Embryonic facial prominence (tissue), 1 donor: Measurements from ENCODE around the gene ATF7IP2.
"Not testable (repeated sequence)": the region's sequence is repeated elsewhere in the genome, so short reads cannot be mapped to it uniquely, and the experiment has no call there.

Experiments
- DNase-seq: peaks from one replicate; pipeline ENCODE4 v3.0.0-alpha.2; 2016; ENCODE audit errors: extremely low spot score

Gene ATF7IP2

DNA sequence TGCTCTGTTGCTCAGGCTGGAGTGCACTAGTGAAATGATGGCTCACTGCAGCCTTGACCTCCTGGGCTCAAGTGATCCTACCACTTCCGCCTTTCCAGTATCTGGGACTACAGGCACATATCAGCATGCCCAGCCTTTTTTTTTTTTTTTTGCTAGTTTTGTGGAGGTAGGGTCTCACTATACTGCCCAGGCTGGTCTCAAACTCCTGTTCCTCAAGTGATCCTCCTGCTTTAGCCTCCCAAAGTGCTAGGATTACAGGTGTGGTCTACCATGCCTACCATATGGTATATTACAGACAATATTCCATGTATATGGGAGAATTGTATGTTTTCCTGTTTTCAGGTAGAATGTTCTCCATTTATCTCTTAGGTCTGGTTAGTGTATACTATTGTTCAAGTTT lies 12.3 kb upstream of the ATF7IP2 start:
- DNase-seq, result no peak

DNA sequence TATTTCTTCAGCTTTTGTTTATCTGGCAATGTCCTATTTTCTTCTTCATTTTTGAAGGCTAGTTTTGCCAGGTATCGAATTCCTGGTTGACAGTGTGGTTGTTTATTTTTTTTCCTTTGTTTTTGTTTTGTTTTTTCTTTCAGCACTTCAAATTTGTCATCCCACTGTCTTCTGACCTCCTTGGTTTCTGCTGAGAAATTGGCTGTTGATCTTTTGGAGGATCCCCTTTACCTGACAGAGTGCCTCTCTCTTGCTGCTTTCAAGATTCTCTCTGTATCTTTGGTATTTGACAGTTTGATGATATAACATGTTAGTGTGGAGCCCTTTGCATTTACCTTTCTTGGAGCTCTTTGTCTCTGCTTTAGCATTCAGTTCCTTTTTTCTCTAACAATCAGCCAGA lies 9.6 kb upstream of the ATF7IP2 start:
- no peak for DNase-seq

GRCh38 chr16:10383626-10384025 lies 2.2 kb upstream of the ATF7IP2 start:
- DNase-seq, result no peak

DNA sequence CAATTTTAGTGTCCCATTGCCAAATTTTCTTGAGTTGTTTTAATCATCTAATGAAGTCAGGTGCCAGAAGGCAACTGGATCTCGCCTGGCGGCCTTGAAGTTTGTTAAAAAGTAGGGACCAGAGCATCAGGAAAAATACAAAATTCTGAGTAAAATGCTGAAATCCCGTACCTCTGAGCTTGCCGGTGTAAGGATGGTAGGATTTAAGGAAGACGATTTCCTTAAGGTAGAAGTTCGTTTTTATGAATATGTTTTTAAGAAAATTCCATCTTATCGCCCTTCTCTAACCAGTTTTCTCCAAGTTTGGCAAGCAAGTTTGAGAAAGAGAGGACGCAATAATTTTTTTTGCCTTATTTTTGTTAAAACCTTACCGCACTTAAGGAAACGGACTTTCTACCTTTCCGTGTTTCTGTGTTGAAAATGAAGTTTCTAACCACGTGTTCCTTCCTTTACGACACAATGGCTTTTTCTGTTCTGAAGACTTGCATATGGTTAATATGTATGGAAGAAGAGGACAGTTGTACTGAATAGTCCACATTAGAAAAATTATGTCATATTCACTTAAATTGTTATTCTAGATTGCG lies 748 bp downstream of the ATF7IP2 start:
- no peak for DNase-seq

GRCh38 chr16:10387188-10387617 lies 1.3 kb downstream of the ATF7IP2 start:
- DNase-seq, result no peak

DNA sequence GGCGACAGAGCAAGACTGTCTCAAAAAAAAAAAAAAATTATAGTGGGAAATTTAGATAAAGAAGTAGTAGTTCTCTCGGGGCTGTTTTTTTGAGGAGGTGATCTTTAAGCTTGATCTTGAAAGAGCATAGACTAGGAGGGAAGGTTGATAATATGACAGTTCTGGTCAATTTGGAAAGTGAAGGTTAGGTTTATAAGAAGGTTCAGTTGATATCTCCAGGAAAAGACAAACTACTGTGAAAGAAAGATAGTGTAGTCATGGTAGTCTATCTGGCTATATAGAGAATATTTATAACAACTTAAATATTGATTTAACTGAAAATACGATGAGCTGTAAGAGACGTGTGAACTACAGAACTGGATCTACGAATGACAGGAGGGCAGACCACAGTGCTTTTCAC lies 3.1 kb downstream of the ATF7IP2 start:
- DNase-seq, result no peak

GRCh38 chr16:10390330-10390729 lies 4.5 kb downstream of the ATF7IP2 start:
- DNase-seq, result no peak

DNA sequence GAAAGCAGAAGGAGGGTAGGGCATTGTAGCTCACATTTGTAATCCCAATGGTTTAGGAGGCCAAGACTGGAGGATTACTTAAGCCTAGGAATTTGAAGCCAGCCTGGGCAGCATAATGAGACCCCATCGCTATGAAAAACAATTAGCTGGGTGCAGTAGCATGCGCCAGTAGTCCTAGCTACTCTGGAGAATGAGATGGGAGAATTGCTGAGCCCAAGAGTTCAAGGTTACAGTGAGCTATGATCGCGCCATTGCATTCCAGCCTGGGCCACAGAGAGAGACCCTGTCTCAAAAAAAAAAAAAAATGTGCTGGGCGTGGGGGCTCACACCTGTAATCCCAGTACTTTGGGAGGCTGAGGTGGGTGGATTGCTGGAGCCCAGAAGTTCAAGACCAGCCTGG lies 5.0 kb downstream of the ATF7IP2 start:
- no peak for DNase-seq

GRCh38 chr16:10391339-10391738 lies 5.5 kb downstream of the ATF7IP2 start:
- no peak for DNase-seq

DNA sequence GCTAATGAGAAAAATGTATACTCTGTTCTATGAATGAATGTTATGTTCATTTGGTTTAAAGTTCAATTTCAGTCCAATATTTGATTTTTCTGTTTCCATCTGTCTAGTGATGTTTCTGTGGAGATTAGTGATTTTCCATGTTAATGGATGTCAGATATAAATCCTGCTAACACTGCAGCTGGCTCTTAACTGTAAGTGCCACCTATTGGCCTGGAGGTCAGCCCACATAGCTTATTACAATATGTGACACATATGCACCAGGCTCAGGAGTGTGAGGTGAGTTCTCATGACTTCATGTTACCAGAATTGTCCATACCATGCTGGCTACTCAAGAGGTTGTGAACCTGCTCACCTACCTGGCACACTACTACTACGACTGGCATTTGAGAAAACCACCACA lies 17.1 kb downstream of the ATF7IP2 start:
- DNase-seq, result no peak

- DNase-seq, result no peak
Observed at GRCh38 chr16:10405386-10405939, 19.6 kb downstream of the ATF7IP2 start.

- no peak for DNase-seq
Observed at GRCh38 chr16:10408824-10409381, 23.0 kb downstream of the ATF7IP2 start.

DNA sequence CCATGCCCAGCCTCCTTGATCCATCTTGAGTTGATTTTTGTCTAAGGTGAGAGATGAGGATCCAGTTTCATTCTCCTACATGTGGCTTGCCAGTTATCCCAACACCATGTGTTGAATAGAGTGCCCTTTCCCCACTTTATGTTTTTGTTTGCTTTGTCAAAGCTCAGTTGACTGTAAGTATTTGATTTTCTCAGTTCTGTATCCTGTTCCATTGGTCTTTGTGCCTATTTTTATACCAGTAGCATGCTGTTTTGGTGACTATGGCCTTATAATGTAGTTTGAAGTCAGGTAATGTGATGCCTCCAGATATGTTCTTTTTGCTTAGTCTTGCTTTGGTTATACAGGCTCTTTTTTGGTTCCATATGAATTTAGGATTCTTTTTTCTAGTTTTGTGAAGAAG lies 23.9 kb downstream of the ATF7IP2 start:
- not testable (repeated sequence) for DNase-seq

GRCh38 chr16:10410469-10410868 lies 24.6 kb downstream of the ATF7IP2 start:
- DNase-seq, result no peak

DNA sequence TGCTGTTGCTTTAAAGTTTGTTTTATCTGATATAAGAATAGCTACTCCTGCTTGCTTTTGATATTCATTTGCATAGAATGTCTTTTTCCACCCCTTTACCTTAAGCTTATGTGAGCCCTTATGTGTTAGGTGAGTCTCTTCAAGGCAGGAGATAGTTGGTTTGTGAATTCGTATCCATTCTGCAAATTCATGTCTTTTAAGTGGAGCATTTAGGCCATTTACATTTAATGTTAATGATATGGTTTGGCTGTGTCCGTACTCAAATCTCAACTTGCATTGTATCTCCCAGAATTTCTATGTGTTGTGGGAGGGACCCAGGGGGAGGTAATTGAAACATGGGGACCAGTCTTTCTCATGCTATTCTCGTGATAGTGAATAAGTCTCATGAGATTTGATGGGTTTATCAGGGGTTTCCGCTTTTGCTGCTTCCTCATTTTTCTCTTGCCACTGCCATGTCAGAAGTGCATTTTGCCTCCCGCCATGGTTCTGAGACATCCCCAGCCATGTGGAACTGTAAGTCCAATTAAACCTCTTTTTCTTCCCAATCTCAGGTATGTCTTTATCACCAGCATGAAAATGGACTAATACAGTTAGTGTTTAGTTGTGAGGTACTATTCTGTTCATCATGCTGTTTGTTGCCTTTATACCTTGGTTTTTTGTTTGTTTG lies 27.2 kb downstream of the ATF7IP2 start:
- no peak for DNase-seq

GRCh38 chr16:10418204-10418603 lies 32.3 kb downstream of the ATF7IP2 start:
- not testable (repeated sequence) for DNase-seq

GRCh38 chr16:10419701-10420100 lies 33.8 kb downstream of the ATF7IP2 start:
- no peak for DNase-seq

DNA sequence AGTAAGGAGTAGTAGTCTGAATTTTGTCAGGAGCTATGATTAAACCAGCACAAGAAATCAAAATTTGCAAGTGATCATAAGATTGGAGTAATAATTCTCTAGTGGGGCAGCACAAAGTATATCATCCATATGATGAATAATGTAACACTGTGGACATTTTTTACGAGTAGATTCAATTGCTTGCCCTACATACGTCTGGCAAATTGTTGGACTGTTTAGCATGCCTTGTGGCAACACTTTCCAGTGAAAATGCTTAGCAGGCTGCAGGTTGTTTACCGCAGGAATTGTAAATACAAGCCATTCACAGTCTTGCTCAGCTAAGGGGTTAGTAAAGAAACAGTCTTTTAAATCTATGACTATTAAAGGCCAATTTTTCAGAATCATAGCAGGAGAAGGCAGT lies 35.7 kb downstream of the ATF7IP2 start:
- no peak for DNase-seq

GRCh38 chr16:10428433-10429168 lies 42.7 kb downstream of the ATF7IP2 start:
- DNase-seq, result no peak

GRCh38 chr16:10429299-10429969 lies 43.6 kb downstream of the ATF7IP2 start:
- not testable (repeated sequence) for DNase-seq

DNA sequence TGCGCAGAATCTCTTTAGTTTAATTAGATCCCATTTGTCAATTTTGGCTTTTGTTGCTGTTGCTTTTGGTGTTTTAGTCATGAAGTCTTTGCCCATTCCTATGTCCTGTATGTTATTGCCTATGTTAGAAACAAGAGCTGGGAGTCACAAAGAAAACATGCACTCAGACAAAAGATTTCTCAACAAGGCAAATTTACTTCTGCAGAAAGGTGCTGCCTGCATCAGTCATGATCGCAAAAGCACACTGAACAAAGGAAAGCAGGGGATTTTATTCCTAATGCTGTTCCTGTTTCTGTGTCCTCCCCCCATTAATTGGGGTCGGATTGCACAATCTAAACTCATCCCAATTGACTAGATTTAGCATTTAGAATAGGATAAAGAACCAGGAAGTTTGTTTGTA lies 55.9 kb downstream of the ATF7IP2 start:
- no peak for DNase-seq

GRCh38 chr16:10447289-10447688 lies 61.4 kb downstream of the ATF7IP2 start:
- no peak for DNase-seq
